ENCODE results near the gene GPI. TPM values are rescaled to one million over a fixed set of nuclear protein-coding genes. Genes with fewer than 3 reads are reported as not detected.

The GPI gene
- total and polyA plus RNA-seq, 9 of the 15 experiments (the other 6 are each of a cell fraction or from before 2014, with no cell fraction given) = 88.3 to 358 (median 122) TPM

GRCh38 chr19:34403784-34404108 lies 38.8 kb downstream of the GPI start:
- intact Hi-C loops (cut with micrococcal nuclease) = loop anchor here (2.0 kb wide), 1 partner anchor 45 kb away; no protein-coding TSS in a partner anchor
- CTCF ChIA-PET (ENCODE audit: low intra/inter-chr PET ratio) = interaction anchor here (0.6 kb wide), 1 partner anchor 96 kb away, joined by 3 read pairs; no protein-coding TSS in a partner anchor

More at GRCh38 chr19:34403784-34404108, 38.8 kb downstream of the GPI start:
- Histone ChIP-seq H3K4me1 (replicated peaks in 1 of 2; ENCODE audit: control insufficient read depth in 2 of 2, insufficient read depth in 2 of 2, low read length in 2 of 2) (peaks cover 2 to 23% of the 10 kb centered on the region in 2 experiments; a peak in 3 of 5 replicates), H2AFZ (ENCODE audit: low read depth, low read length) (peak overlapping the region; percentile 96), H3K9me3 (replicated peaks; ENCODE audit: control insufficient read depth, insufficient read depth, low read depth, low read length) (no peaks in the 10 kb centered on the region), H4K20me1 (replicated peaks; ENCODE audit: control insufficient read depth, insufficient read depth, low read length) (no peaks in the 10 kb centered on the region), H3K4me3 (peak overlapping the region; percentile 83), H3K27me3 (ENCODE audit: control insufficient read depth in 2 of 2, insufficient read depth in 2 of 2, low read length in 2 of 2) (no peaks in the 10 kb centered on the region), H3K79me2 (ENCODE audit: control insufficient read depth, insufficient read depth, low read length) (peaks cover 44% of the 10 kb centered on the region), H3K9ac (ENCODE audit: insufficient read depth in 1 of 2, low read depth in 2 of 2, low read length in 2 of 2) (peak overlapping the region; percentile 71 to 100; a peak in 3 of 4 replicates), H3K36me3 (ENCODE audit: control insufficient read depth, insufficient read depth, low read length) (peaks cover 44% of the 10 kb centered on the region), H3K9me1 (ENCODE audit: control insufficient read depth, insufficient read depth, low read length) (peaks cover 5% of the 10 kb centered on the region), H3K27ac (ENCODE audit: extremely low read depth, low read depth, low read length) (peak overlapping the region; percentile 78), H3K4me2 (ENCODE audit: insufficient read depth, low read length) (peak overlapping the region; percentile 91)
- 10% methylated on average over 6 of the region's 6 CpGs for WGBS (ENCODE audit: insufficient coverage, low coverage, missing lambda C conversion rate)
- TF ChIP-seq FOXA1 (IDR thresholded peaks at IDR 0.05; ENCODE audit: borderline replicate concordance) (no peak), HNRNPK (IDR thresholded peaks at IDR 0.05; ENCODE audit: low read depth, low read length, poor library complexity, severe bottlenecking) (no peak), ZC3H8 (IDR thresholded peaks at IDR 0.05) (no peak), ZBTB40 (IDR thresholded peaks at IDR 0.05) (peak; percentile 89), ZBTB40 (CRISPR knock-in tag; IDR thresholded peaks at IDR 0.05) (peak; percentile 74), RBM25 (IDR thresholded peaks at IDR 0.05; ENCODE audit: low read depth, low read length, severe bottlenecking) (peak; percentile 57), NR2C1 (IDR thresholded peaks at IDR 0.05) (0 out of 2 replicates have a peak, but pooled peaks have one; percentile 42), NR2C1 (tag; IDR thresholded peaks at IDR 0.05) (no peak), FOXJ3 (CRISPR knock-in tag; IDR thresholded peaks at IDR 0.05) (no peak)
- TF ChIP-seq, protein P1, sequence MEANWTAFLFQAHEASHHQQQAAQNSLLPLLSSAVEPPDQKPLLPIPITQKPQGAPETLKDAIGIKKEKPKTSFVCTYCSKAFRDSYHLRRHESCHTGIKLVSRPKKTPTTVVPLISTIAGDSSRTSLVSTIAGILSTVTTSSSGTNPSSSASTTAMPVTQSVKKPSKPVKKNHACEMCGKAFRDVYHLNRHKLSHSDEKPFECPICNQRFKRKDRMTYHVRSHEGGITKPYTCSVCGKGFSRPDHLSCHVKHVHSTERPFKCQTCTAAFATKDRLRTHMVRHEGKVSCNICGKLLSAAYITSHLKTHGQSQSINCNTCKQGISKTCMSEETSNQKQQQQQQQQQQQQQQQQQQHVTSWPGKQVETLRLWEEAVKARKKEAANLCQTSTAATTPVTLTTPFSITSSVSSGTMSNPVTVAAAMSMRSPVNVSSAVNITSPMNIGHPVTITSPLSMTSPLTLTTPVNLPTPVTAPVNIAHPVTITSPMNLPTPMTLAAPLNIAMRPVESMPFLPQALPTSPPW (CRISPR knock-in tag; IDR thresholded peaks at IDR 0.05) = 0 out of 2 replicates have a peak, but pooled peaks have one; percentile 23
- DNase-seq (ENCODE audit: extremely low read depth in 1 of 4, low spot score in 3 of 4) (no peak), ATAC-seq (peak; percentile 44), FAIRE-seq (no peak)
- POLR2A ChIA-PET = no interaction called here
- no TSS peak for BruUV-seq (replicated peaks)
- in situ Hi-C loops (cut with MboI) = no loop called here

All from K562 (cell line).